Measurements from ENCODE around the gene IRAK3.

DNA sequence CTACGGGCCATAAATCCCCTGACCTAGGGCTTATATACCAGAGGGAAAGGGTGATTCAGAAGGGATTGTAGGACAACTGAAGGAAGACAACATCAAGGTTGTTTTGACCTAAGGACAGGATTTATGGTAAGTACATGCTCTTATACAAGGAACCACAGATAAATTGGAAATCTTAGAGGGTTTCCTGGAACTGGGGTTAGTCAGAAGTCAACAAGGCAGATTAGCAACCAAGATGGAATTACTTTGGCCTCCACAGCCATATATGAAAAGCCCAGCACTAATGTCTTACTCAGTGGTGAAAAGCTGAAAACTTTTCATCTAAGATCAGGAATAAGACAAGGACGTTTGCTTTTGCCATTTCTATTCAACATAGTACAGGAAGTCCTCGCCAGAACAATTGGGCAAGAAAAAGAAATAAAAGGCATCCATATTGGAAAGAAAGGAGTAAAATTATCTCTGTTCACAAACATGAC, 24.6 kb upstream of the IRAK3 start:
- TF ChIP-seq, protein P1, sequence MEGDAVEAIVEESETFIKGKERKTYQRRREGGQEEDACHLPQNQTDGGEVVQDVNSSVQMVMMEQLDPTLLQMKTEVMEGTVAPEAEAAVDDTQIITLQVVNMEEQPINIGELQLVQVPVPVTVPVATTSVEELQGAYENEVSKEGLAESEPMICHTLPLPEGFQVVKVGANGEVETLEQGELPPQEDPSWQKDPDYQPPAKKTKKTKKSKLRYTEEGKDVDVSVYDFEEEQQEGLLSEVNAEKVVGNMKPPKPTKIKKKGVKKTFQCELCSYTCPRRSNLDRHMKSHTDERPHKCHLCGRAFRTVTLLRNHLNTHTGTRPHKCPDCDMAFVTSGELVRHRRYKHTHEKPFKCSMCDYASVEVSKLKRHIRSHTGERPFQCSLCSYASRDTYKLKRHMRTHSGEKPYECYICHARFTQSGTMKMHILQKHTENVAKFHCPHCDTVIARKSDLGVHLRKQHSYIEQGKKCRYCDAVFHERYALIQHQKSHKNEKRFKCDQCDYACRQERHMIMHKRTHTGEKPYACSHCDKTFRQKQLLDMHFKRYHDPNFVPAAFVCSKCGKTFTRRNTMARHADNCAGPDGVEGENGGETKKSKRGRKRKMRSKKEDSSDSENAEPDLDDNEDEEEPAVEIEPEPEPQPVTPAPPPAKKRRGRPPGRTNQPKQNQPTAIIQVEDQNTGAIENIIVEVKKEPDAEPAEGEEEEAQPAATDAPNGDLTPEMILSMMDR (IDR thresholded peaks at IDR 0.05), result no peak
- TF ChIP-seq POLR2AphosphoS5 (IDR thresholded peaks at IDR 0.05), result no peak

Measured in gastroesophageal sphincter (tissue), 3 donors.